ENCODE measurements around the gene RFX4. TPM values are rescaled to one million over a fixed set of nuclear protein-coding genes. Genes with fewer than 3 reads are reported as not detected.
A peak's percentile ranks its signal among the peaks of the same experiment; 100 is the strongest.

The RFX4 gene
- total and polyA plus RNA-seq, 9 of the 15 experiments (the other 6 are each of a cell fraction or from before 2014, with no cell fraction given), result not detected

DNA sequence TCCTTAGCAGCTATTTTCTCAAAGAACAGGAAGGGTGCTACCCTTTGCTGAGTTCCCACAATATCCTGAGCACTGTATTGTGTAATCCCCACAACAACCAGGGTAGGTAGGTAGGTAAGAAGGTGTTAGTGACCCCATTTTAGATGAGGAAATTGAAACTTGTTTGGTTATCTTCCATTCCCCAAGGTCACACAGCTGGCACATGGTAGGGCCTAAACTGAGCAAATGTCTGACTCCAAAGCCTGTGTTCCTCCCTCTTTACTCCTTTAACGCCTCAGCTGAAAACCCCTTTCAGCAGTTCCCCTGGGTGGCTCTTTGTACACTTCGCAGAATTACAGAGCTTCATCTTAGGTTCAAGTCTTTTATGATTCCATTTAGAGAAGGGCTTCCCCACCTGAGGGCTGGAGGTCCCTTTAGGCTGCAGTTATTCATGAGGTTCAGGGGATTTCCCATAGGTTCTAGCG lies 165.2 kb downstream of the RFX4 start:
- FAIRE-seq, result no peak
- no peaks in the 10 kb centered on the region for H3K4me1 ChIP-seq (replicated peaks in 1 of 2; ENCODE audit: control insufficient read depth in 2 of 2, insufficient read depth in 2 of 2, low read length in 2 of 2)
- TF ChIP-seq TARDBP (IDR thresholded peaks at IDR 0.05), result no peak
- TF ChIP-seq TAF9B (IDR thresholded peaks at IDR 0.05; ENCODE audit: partially characterized antibody), result no peak
- DNase-seq (ENCODE audit: extremely low read depth in 1 of 4, low spot score in 3 of 4), result no peak
- H3K36me3 ChIP-seq (ENCODE audit: control insufficient read depth, insufficient read depth, low read length), result no peaks in the 10 kb centered on the region
- H3K9me1 ChIP-seq (ENCODE audit: control insufficient read depth, insufficient read depth, low read length), result no peaks in the 10 kb centered on the region
- no peak overlapping the region for H2AFZ ChIP-seq (ENCODE audit: low read depth, low read length)
- ATAC-seq, result no peak
- no peaks in the 10 kb centered on the region for H3K79me2 ChIP-seq (ENCODE audit: control insufficient read depth, insufficient read depth, low read length)
- intact Hi-C loops (cut with micrococcal nuclease), result no loop called here
- in situ Hi-C loops (cut with MboI), result no loop called here
- H3K4me2 ChIP-seq (ENCODE audit: insufficient read depth, low read length), result no peak overlapping the region
- POLR2A ChIA-PET, result interaction anchor here (0.6 to 1.8 kb wide), 2 partner anchors 8 to 498 kb away, joined by 4 to 10 read pairs; no protein-coding TSS in a partner anchor
- peaks cover 4 to 6% of the 10 kb centered on the region in 2 experiments; a peak in 4 of 5 replicates for H3K27me3 ChIP-seq (ENCODE audit: control insufficient read depth in 2 of 2, insufficient read depth in 2 of 2, low read length in 2 of 2)
- H3K4me3 ChIP-seq, result no peak overlapping the region
- WGBS (ENCODE audit: insufficient coverage, low coverage, missing lambda C conversion rate), result 29% methylated on average over 3 of the region's 3 CpGs
- H3K27ac ChIP-seq (ENCODE audit: extremely low read depth, low read depth, low read length), result no peak overlapping the region
- no peak overlapping the region for H3K9ac ChIP-seq (ENCODE audit: insufficient read depth in 1 of 2, low read depth in 2 of 2, low read length in 2 of 2)
- no TSS peak for BruUV-seq (replicated peaks)
- CTCF ChIA-PET (ENCODE audit: low intra/inter-chr PET ratio), result no interaction called here
- no peaks in the 10 kb centered on the region for H3K9me3 ChIP-seq (replicated peaks; ENCODE audit: control insufficient read depth, insufficient read depth, low read depth, low read length)
- H4K20me1 ChIP-seq (replicated peaks; ENCODE audit: control insufficient read depth, insufficient read depth, low read length), result no peaks in the 10 kb centered on the region

DNA sequence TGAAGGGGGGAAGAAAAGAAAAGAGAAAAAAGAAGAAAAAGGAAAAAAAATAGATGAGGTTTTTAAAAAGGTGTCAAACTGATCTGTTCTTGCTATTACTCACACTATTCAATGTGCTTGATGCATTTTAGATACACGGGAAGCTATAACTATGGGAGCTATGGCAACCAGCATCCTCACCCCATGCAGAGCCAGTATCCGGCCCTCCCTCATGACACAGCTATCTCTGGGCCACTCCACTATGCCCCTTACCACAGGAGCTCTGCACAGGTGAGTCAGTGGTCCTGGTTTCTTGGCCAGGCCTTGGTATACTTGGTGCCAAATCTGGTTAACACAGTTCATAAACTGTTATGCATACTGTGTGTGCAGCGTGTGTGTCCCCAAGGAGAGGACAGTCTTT lies 167.7 kb downstream of the RFX4 start:
- POLR2A ChIA-PET, result no interaction called here
- no peak for ATAC-seq

More for the DNA sequence above, 167.7 kb downstream of the RFX4 start:
- CTCF ChIA-PET (ENCODE audit: low intra/inter-chr PET ratio), result no interaction called here
- Histone ChIP-seq H3K27me3 (ENCODE audit: control insufficient read depth in 2 of 2, insufficient read depth in 2 of 2, low read length in 2 of 2) (peaks cover 4 to 9% of the 10 kb centered on the region in 2 experiments; a peak in 2 of 5 replicates), H3K36me3 (ENCODE audit: control insufficient read depth, insufficient read depth, low read length) (no peaks in the 10 kb centered on the region), H3K4me1 (replicated peaks in 1 of 2; ENCODE audit: control insufficient read depth in 2 of 2, insufficient read depth in 2 of 2, low read length in 2 of 2) (no peaks in the 10 kb centered on the region; a peak in 2 of 5 replicates), H4K20me1 (replicated peaks; ENCODE audit: control insufficient read depth, insufficient read depth, low read length) (no peaks in the 10 kb centered on the region), H3K27ac (ENCODE audit: extremely low read depth, low read depth, low read length) (no peak overlapping the region), H3K4me3 (no peak overlapping the region), H3K9me3 (replicated peaks; ENCODE audit: control insufficient read depth, insufficient read depth, low read depth, low read length) (no peaks in the 10 kb centered on the region), H2AFZ (ENCODE audit: low read depth, low read length) (no peak overlapping the region), H3K79me2 (ENCODE audit: control insufficient read depth, insufficient read depth, low read length) (no peaks in the 10 kb centered on the region), H3K9ac (ENCODE audit: insufficient read depth in 1 of 2, low read depth in 2 of 2, low read length in 2 of 2) (no peak overlapping the region), H3K4me2 (ENCODE audit: insufficient read depth, low read length) (no peak overlapping the region), H3K9me1 (ENCODE audit: control insufficient read depth, insufficient read depth, low read length) (no peaks in the 10 kb centered on the region)
- intact Hi-C loops (cut with micrococcal nuclease), result no loop called here
- no TSS peak for BruUV-seq (replicated peaks)
- 13% methylated on average over 3 of the region's 3 CpGs for WGBS (ENCODE audit: insufficient coverage, low coverage, missing lambda C conversion rate)
- TF ChIP-seq PHF20 (IDR thresholded peaks at IDR 0.05; ENCODE audit: partially characterized antibody), result no peak
- peak; percentile 46 for TF ChIP-seq RFX1 (IDR thresholded peaks at IDR 0.05)
- in situ Hi-C loops (cut with MboI), result no loop called here
- FAIRE-seq, result no peak
- no peak for DNase-seq (ENCODE audit: extremely low read depth in 1 of 4, low spot score in 3 of 4)
